SK-N-SH treated with all-trans-retinoic acid at 6 μM for 48 hours (cell line): ENCODE measurements around the gene CRYL1.

ENCODE experiments used
- ATAC-seq: fragments of 200-7000 bp; cut with Tn5 transposase; 3 replicates; pipeline ENCODE4 v1.9.1; 2020; ENCODE audit warnings: mild to moderate bottlenecking, moderate library complexity
- ARNTL ChIP-seq: fragments of 450-650 bp; formaldehyde crosslinking; IDR thresholded peaks from 2 replicates; pipeline ENCODE4 v1.5.0; 2020; ENCODE audit warnings: low read depth, mild to moderate bottlenecking, moderate library complexity, borderline replicate concordance
- BACH2 ChIP-seq: fragments of 250-450 bp; sonication (Bioruptor Pico); IDR thresholded peaks from 2 replicates; pipeline ENCODE4 v1.9.0; 2021; ENCODE audit warnings: mild to moderate bottlenecking, borderline replicate concordance
- CREB5 ChIP-seq: fragments of 250-450 bp; sonication (Bioruptor Pico); IDR thresholded peaks from 2 replicates; pipeline ENCODE4 v1.5.1; 2020; ENCODE audit warnings: low read depth, mild to moderate bottlenecking, moderate library complexity
- CSDC2 ChIP-seq: fragments of 250-450 bp; sonication (Bioruptor Pico); IDR thresholded peaks from 2 replicates; pipeline ENCODE4 v1.5.0; 2020; ENCODE audit warnings: mild to moderate bottlenecking, moderate library complexity
- CSRNP3 ChIP-seq: fragments of 250-450 bp; sonication (Bioruptor Pico); IDR thresholded peaks from 2 replicates; pipeline ENCODE4 v1.5.1; 2021; ENCODE audit warnings: mild to moderate bottlenecking, moderate library complexity
- ESRRG ChIP-seq: fragments of 250-450 bp; sonication (Bioruptor Pico); IDR thresholded peaks from 2 replicates; pipeline ENCODE4 v1.6.1; 2021; ENCODE audit warnings: mild to moderate bottlenecking
- GLIS3 ChIP-seq: fragments of 250-450 bp; sonication (Bioruptor Pico); IDR thresholded peaks from 2 replicates; pipeline ENCODE4 v1.5.0; 2020; ENCODE audit warnings: mild to moderate bottlenecking, moderate library complexity
- OSR1 ChIP-seq: fragments of 250-450 bp; sonication (Bioruptor Pico); IDR thresholded peaks from 2 replicates; pipeline ENCODE4 v1.8.0; 2022; ENCODE audit warnings: moderate library complexity, mild to moderate bottlenecking, inconsistent platforms
- PATZ1 ChIP-seq: fragments of 250-450 bp; sonication (Bioruptor Pico); IDR thresholded peaks from 2 replicates; pipeline ENCODE4 v1.8.0; 2020; ENCODE audit warnings: mild to moderate bottlenecking, moderate library complexity, borderline replicate concordance
- POU6F1 ChIP-seq: fragments of 250-450 bp; sonication (Bioruptor Pico); IDR thresholded peaks from 2 replicates; pipeline ENCODE4 v1.8.0; 2021; ENCODE audit warnings: low read depth, mild to moderate bottlenecking, moderate library complexity, borderline replicate concordance
- PPARA ChIP-seq: fragments of 250-450 bp; sonication (Bioruptor Pico); IDR thresholded peaks from 2 replicates; pipeline ENCODE4 v1.5.0; 2020; ENCODE audit warnings: mild to moderate bottlenecking, borderline replicate concordance
- SNAI2 ChIP-seq: fragments of 250-450 bp; sonication (Bioruptor Pico); IDR thresholded peaks from 2 replicates; pipeline ENCODE4 v1.5.0; 2020; ENCODE audit warnings: mild to moderate bottlenecking, moderate library complexity
- TCF4 ChIP-seq: fragments of 250-450 bp; sonication (Bioruptor Pico); IDR thresholded peaks from 2 replicates; pipeline ENCODE4 v1.8.0; 2021; ENCODE audit warnings: mild to moderate bottlenecking, moderate library complexity, borderline replicate concordance
- TOX ChIP-seq: fragments of 250-450 bp; sonication (Bioruptor Pico); IDR thresholded peaks from 2 replicates; pipeline ENCODE4 v1.8.0; 2021; ENCODE audit warnings: mild to moderate bottlenecking, moderate library complexity, borderline replicate concordance
- TSHZ2 ChIP-seq: fragments of 250-450 bp; sonication (Bioruptor Pico); IDR thresholded peaks from 2 replicates; pipeline ENCODE4 v1.5.0; 2020; ENCODE audit warnings: mild to moderate bottlenecking, moderate library complexity
- ZFP3 ChIP-seq: fragments of 250-450 bp; sonication (Bioruptor Pico); IDR thresholded peaks from 2 replicates; pipeline ENCODE4 v1.5.0; 2020; ENCODE audit warnings: mild to moderate bottlenecking, moderate library complexity
- ZFP30 ChIP-seq: fragments of 450-650 bp; formaldehyde crosslinking; IDR thresholded peaks from 2 replicates; pipeline ENCODE4 v1.5.0; 2022; ENCODE audit warnings: mild to moderate bottlenecking, moderate library complexity
- ZNF565 ChIP-seq: fragments of 450-650 bp; formaldehyde crosslinking; conservative IDR thresholded peaks from 2 replicates; pipeline ENCODE4 v1.5.0; 2020; ENCODE audit warnings: low read depth, mild to moderate bottlenecking, moderate library complexity
- ZNF70 ChIP-seq: fragments of 450-650 bp; formaldehyde crosslinking; IDR thresholded peaks from 2 replicates; pipeline ENCODE4 v1.5.0; 2020; ENCODE audit warnings: mild to moderate bottlenecking, moderate library complexity
- ZNF8 ChIP-seq: fragments of 450-650 bp; formaldehyde crosslinking; IDR thresholded peaks from 2 replicates; pipeline ENCODE4 v1.5.0; 2020; ENCODE audit warnings: mild to moderate bottlenecking, moderate library complexity

Gene CRYL1

GRCh38 chr13:20415306-20415679 is 110.4 kb downstream of the CRYL1 start:
- ATAC-seq = no peak
- TF ChIP-seq POU6F1 = no peak
- no peak for TF ChIP-seq OSR1
- no peak for TF ChIP-seq PATZ1 (CRISPR knock-in tag)
- no peak for TF ChIP-seq TOX
- TF ChIP-seq PPARA (CRISPR knock-in tag) = no peak
- no peak for TF ChIP-seq CREB5
- no peak for TF ChIP-seq ZNF8
- TF ChIP-seq TSHZ2 (CRISPR knock-in tag) = no peak
- no peak for TF ChIP-seq TCF4
- no peak for TF ChIP-seq ESRRG (CRISPR knock-in tag)
- no peak for TF ChIP-seq GLIS3 (CRISPR knock-in tag)
- no peak for TF ChIP-seq CSDC2 (CRISPR knock-in tag)
- no peak for TF ChIP-seq ZFP30
- no peak for TF ChIP-seq ZNF70
- no peak for TF ChIP-seq CSRNP3 (CRISPR knock-in tag)
- TF ChIP-seq ZFP3 (CRISPR knock-in tag) = no peak
- TF ChIP-seq BACH2 (CRISPR knock-in tag) = no peak
- TF ChIP-seq, all 23 proteins: peak for 0

GRCh38 chr13:20414546-20415305 is 110.9 kb downstream of the CRYL1 start:
- no peak for ATAC-seq

GRCh38 chr13:20412691-20413355 is 112.8 kb downstream of the CRYL1 start:
- ATAC-seq = peak; percentile 27; the same call in 1 of the 3 replicates
- no peak for TF ChIP-seq TCF4
- no peak for TF ChIP-seq GLIS3 (CRISPR knock-in tag)
- no peak for TF ChIP-seq ZNF565 (CRISPR knock-in tag)
- TF ChIP-seq SNAI2 (CRISPR knock-in tag) = no peak
- TF ChIP-seq CREB5 = no peak
- TF ChIP-seq PPARA (CRISPR knock-in tag) = no peak
- TF ChIP-seq PATZ1 (CRISPR knock-in tag) = no peak
- TF ChIP-seq ARNTL (CRISPR knock-in tag) = no peak
- TF ChIP-seq, all 23 proteins: peak for 0

More at GRCh38 chr13:20414546-20415305, 110.9 kb downstream of the CRYL1 start:
- no peak for TF ChIP-seq ZFP3 (CRISPR knock-in tag)
